ENCODE measurements around the gene WDR35.

The WDR35 gene

DNA sequence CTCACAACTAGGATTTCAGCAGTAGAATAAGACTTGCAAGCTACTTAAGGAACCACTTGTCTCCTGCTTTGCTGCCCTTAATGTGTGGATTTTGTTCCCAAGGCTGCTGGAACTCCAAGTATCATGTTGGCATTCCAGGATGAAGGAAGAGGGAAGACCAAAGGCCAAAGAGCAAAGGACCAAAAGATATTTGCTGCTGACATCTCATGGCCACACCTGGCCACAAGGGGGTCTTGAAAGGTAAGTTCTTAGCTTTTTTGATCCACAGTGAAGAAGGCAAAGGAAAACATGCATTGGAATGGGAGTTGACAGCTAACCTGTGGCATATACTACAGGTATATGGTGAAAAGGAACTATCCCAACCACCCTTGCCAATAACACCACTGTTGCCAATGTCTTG is 26.4 kb upstream of the WDR35 start:
- no peak overlapping the region for H3K27ac ChIP-seq
- no peak for TF ChIP-seq ZFX (IDR thresholded peaks at IDR 0.05)
- TF ChIP-seq, protein P1, sequence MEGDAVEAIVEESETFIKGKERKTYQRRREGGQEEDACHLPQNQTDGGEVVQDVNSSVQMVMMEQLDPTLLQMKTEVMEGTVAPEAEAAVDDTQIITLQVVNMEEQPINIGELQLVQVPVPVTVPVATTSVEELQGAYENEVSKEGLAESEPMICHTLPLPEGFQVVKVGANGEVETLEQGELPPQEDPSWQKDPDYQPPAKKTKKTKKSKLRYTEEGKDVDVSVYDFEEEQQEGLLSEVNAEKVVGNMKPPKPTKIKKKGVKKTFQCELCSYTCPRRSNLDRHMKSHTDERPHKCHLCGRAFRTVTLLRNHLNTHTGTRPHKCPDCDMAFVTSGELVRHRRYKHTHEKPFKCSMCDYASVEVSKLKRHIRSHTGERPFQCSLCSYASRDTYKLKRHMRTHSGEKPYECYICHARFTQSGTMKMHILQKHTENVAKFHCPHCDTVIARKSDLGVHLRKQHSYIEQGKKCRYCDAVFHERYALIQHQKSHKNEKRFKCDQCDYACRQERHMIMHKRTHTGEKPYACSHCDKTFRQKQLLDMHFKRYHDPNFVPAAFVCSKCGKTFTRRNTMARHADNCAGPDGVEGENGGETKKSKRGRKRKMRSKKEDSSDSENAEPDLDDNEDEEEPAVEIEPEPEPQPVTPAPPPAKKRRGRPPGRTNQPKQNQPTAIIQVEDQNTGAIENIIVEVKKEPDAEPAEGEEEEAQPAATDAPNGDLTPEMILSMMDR (conservative IDR thresholded peaks at IDR 0.05), result no peak

DNA sequence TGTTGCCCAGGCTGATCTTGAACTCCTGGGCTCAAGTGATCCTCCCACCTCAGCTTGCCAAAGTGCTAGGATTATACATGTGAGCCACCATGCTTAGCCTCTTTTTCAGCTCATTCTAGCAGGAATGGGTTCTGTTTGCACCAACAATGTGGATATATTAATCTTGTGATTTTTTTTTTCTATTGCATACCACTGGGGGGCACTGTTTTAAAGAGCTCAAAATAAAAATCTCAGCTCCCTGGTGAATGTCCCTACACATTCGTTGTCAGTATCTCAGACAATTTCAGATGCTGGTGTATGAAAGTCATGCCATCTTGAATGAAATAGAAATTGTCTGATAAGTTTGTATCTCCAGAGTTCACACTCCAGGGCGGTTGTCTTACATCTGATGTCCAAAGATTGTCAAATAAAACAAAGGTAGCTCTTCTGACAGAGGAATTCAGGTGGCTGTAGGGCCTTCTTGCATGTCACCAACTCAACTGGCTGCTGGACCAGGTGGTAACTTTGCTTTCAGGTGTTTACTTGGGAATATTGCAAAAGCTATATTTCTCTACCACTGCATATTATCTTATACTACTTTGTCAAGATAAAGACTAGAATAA is 25.7 kb upstream of the WDR35 start:
- TF ChIP-seq, protein P1 (conservative IDR thresholded peaks at IDR 0.05), result peak; percentile 70
- TF ChIP-seq ZFX (IDR thresholded peaks at IDR 0.05), result no peak
- no peak overlapping the region for H3K27ac ChIP-seq

DNA sequence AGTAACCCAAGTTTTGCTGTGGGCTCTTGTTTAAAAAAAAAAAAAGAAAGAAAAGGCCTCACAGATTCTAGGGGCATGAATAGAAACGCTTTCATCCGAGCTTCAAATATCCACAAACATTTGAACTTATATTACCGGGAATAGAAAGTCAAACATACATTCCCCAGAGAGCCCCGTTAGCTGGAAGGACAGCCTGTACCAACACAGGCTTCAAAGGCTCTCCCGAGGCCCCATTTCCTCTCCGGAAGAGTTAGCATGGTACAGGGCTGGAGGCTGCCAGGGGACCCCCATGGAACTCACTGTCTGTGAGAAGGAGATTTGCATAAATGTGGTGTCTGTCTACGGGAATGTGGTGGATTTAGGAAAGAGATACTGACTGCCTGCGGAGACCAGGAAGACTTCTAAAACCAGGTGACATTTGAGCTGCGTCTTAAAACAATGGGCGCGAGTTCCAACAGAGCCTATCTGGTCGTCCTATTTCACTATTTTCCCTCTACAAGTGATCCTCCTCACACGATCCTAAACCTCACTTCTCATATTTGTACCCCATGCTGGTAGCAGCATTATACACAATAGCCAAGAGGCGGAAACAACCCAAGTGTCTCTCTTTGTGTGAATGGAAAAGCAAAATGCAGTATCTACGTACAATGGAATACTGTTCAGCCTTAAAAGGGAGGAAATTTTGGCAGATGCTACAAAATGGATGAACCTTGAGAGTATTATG is 23.4 kb upstream of the WDR35 start:
- TF ChIP-seq ZFX (IDR thresholded peaks at IDR 0.05), result no peak
- TF ChIP-seq, protein P1 (conservative IDR thresholded peaks at IDR 0.05), result no peak

DNA sequence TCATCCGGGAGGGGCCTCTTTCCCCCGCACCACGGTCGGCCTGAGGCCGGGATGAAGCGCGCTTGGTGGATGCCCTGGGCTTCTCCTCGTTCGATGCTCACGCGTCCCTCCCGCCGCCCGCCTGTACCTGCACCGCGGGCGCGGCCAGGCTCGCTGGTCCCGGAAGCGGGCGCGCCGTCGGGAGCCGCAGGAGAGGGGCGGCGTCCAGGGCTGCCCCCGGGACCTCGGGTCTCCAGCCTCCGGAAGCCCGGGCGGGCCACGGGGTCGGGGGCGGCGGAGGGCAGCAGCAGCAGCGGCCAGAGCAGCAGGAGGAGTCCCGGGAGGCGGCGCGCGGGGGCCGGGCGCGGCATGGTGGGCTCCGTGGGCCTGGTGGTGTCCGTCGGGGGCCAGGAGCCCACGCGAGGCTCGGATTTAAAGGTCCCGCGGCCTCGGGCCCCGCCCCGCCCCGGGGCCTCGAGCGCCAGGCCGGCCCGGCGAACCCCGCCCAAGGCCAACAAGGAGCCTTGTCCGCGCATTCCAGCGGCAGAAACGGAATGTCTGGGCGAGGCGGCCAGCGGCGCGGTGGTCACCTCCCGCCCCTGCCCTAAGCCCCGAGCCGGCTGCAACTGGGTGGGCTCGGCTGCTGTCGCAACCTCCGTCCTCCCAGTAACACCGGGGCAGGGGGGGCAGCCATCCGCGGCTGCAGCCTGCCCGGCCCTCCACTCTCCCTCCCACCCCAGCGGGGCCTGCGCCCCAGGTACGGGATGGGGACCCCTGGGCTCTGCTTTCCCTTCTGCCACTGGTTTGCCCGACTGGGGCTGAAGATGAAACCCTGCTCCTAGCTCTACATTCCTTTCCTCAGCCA is 22.6 kb upstream of the WDR35 start, which contains the start of gene MATN3:
MATN3 (minus strand) TSS at position 387 of the 844 bp plus-strand sequence; CDS start at position 350, 37 bp downstream.
- TF ChIP-seq, protein P1 (conservative IDR thresholded peaks at IDR 0.05), result no peak
- TF ChIP-seq ZFX (IDR thresholded peaks at IDR 0.05), result no peak
- H3K27ac ChIP-seq, result no peak within 1 kb of the TSS

More for the DNA sequence above, 23.4 kb upstream of the WDR35 start:
- no peak overlapping the region for H3K27ac ChIP-seq

DNA sequence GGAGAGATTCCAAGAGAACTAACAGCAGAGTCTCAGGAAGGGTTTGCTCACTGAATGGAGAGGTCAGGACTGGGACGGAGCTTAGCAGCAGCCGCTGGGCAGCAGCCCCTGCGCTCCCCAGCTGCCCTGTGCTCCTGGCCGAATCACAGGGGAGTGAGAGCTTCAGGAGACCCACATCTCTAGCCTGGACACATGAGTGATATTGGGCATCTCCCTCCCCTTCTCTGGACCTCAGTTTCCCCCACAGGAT is 22.1 kb upstream of the WDR35 start:
- TF ChIP-seq ZFX (IDR thresholded peaks at IDR 0.05), result no peak
- TF ChIP-seq, protein P1 (conservative IDR thresholded peaks at IDR 0.05), result no peak
- no peak overlapping the region for H3K27ac ChIP-seq

DNA sequence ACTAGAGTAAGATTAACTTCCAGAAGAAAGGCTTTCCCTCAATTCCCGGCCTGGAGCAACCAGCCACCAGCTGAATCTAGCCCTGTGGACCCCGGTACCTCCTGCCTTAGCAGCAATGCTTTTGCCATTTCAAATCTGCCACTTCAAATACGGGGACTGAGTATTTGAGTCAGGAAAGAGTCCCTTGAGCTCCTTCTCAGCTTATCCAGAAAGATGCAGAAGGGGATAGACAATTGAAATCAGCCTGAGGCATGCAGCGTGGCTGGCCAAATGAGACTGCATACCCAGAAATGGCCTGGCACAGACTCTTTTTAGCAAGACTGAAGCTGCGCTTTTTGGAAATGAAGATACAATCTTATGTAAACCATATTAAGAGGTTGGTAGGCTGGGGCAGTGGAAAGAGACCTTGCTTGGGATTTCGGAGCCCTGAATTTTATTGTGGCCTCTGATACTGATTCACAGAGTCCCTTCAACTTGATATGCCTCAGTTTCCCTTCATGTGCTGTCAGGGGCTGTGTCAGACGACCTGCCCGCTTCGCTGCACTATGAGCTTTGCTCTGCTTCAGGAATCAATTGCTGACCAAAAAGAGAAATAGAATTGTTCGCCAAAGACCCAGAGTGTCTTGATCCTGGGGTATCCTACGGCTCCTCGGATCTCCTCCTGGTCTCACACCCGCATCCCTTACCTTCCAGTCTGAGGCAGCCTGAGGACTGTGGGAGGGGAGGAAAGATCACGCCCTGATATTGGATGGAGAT is 21.5 kb upstream of the WDR35 start:
- no peak for TF ChIP-seq ZFX (IDR thresholded peaks at IDR 0.05)
- TF ChIP-seq, protein P1 (conservative IDR thresholded peaks at IDR 0.05), result no peak
- no peak overlapping the region for H3K27ac ChIP-seq

Data from C4-2B (cell line).